DND-41 (cell line): ENCODE measurements around the gene TMEM63C.

Source experiments
- ATAC-seq: fragments of 200-7000 bp; cut with Tn5 transposase; 3 replicates; pipeline ENCODE4 v1.9.1; 2021; ENCODE audit warnings: low read depth; ENCODE audit not compliant: insufficient read depth
- DNase-seq: peaks from one replicate; pipeline ENCODE4 v3.0.0-alpha.2; 2020
- H2AFZ ChIP-seq: 2 replicates; pipeline ENCODE4 v1.6.0; 2012; ENCODE audit warnings: low read depth, low read length
- H3K27ac ChIP-seq: 2 replicates; pipeline ENCODE4 v1.5.1; 2012; ENCODE audit warnings: low read length, inconsistent platforms
- H3K27me3 ChIP-seq: fragments of 200-600 bp; sonication (generic); 2 replicates; pipeline ENCODE4 v1.6.0; 2012; ENCODE audit warnings: low read length, mild to moderate bottlenecking, inconsistent platforms; ENCODE audit not compliant: insufficient read depth, poor library complexity
- H3K36me3 ChIP-seq: 2 replicates; pipeline ENCODE4 v1.5.1; 2012; ENCODE audit warnings: low read length, inconsistent platforms; ENCODE audit not compliant: insufficient read depth
- H3K4me1 ChIP-seq: 2 replicates; pipeline ENCODE4 v1.5.1; 2012; ENCODE audit warnings: mild to moderate bottlenecking, low read length; ENCODE audit not compliant: insufficient read depth
- H3K4me2 ChIP-seq: 2 replicates; pipeline ENCODE4 v1.6.0; 2012; ENCODE audit warnings: mild to moderate bottlenecking, moderate library complexity, low read length, inconsistent platforms; ENCODE audit not compliant: insufficient read depth
- H3K4me3 ChIP-seq, 2 experiments: fragments of 200-600 bp in 1 of 2; shearing (Covaris generic) in 1 of 2; 2 replicates each; pipeline ENCODE4 v1.5.1; 2012 to 2016; ENCODE audit warnings: inconsistent platforms in 2 of 2, low read length in 2 of 2, mild to moderate bottlenecking in 2 of 2, low read depth in 1 of 2, moderate library complexity in 1 of 2
- H3K79me2 ChIP-seq: 2 replicates; pipeline ENCODE4 v1.6.0; 2012; ENCODE audit warnings: low read length, inconsistent platforms; ENCODE audit not compliant: insufficient read depth
- H3K9ac ChIP-seq: 2 replicates; pipeline ENCODE4 v1.6.0; 2012; ENCODE audit warnings: low read depth, mild to moderate bottlenecking, inconsistent platforms, low read length, moderate library complexity
- H3K9me3 ChIP-seq: 2 replicates; pipeline ENCODE4 v1.5.1; 2012; ENCODE audit warnings: low read length, moderate library complexity, mild to moderate bottlenecking, inconsistent platforms; ENCODE audit not compliant: insufficient read depth, severe bottlenecking
- H4K20me1 ChIP-seq: 2 replicates; pipeline ENCODE4 v1.6.0; 2012; ENCODE audit warnings: low read length; ENCODE audit not compliant: insufficient read depth
- EZH2 ChIP-seq: IDR thresholded peaks from 3 replicates; pipeline ENCODE4 v1.6.1; 2012; ENCODE audit warnings: borderline replicate concordance, low read depth, mild to moderate bottlenecking, moderate library complexity, low read length, inconsistent platforms; ENCODE audit not compliant: severe bottlenecking
- TF ChIP-seq, protein P1 (sequence below): IDR thresholded peaks from 2 replicates; pipeline ENCODE4 v1.5.1; 2012; ENCODE audit warnings: borderline replicate concordance, low read length, moderate library complexity, mild to moderate bottlenecking; ENCODE audit not compliant: poor library complexity, severe bottlenecking; ENCODE audit errors: extremely low read depth

The TMEM63C gene

DNA sequence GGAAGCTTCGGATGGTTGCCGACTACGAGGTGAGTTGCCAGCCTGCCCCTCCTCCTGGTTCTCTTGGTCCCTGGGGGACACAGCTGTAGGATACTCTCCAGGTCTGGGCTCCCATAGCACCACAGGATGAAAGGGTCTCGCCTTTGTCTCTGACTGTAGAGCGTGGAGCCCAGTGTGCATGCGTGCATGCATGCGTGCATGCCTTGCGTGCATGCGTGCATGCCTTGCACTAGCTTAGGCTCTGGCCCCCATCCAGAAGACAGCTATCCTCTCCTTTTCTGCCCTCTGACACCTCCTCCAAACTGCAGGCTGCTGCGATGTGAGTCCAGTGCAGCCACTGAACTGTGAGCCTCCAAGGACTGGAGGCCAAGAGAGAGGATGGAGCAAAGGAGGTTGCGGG lies 70.3 kb downstream of the TMEM63C start:
- ATAC-seq: no peak
- no peak for TF ChIP-seq EZH2
- TF ChIP-seq, protein P1, sequence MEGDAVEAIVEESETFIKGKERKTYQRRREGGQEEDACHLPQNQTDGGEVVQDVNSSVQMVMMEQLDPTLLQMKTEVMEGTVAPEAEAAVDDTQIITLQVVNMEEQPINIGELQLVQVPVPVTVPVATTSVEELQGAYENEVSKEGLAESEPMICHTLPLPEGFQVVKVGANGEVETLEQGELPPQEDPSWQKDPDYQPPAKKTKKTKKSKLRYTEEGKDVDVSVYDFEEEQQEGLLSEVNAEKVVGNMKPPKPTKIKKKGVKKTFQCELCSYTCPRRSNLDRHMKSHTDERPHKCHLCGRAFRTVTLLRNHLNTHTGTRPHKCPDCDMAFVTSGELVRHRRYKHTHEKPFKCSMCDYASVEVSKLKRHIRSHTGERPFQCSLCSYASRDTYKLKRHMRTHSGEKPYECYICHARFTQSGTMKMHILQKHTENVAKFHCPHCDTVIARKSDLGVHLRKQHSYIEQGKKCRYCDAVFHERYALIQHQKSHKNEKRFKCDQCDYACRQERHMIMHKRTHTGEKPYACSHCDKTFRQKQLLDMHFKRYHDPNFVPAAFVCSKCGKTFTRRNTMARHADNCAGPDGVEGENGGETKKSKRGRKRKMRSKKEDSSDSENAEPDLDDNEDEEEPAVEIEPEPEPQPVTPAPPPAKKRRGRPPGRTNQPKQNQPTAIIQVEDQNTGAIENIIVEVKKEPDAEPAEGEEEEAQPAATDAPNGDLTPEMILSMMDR: no peak
- Histone ChIP-seq H2AFZ (no peak overlapping the region), H3K36me3 (no peaks in the 10 kb centered on the region), H3K4me1 (no peaks in the 10 kb centered on the region), H3K9ac (no peak overlapping the region), H3K4me3 (no peak overlapping the region), H3K9me3 (no peaks in the 10 kb centered on the region), H3K4me2 (no peak overlapping the region), H3K27ac (no peak overlapping the region), H4K20me1 (no peaks in the 10 kb centered on the region), H3K27me3 (peaks cover 4% of the 10 kb centered on the region), H3K79me2 (no peaks in the 10 kb centered on the region)
- no peak for DNase-seq

DNA sequence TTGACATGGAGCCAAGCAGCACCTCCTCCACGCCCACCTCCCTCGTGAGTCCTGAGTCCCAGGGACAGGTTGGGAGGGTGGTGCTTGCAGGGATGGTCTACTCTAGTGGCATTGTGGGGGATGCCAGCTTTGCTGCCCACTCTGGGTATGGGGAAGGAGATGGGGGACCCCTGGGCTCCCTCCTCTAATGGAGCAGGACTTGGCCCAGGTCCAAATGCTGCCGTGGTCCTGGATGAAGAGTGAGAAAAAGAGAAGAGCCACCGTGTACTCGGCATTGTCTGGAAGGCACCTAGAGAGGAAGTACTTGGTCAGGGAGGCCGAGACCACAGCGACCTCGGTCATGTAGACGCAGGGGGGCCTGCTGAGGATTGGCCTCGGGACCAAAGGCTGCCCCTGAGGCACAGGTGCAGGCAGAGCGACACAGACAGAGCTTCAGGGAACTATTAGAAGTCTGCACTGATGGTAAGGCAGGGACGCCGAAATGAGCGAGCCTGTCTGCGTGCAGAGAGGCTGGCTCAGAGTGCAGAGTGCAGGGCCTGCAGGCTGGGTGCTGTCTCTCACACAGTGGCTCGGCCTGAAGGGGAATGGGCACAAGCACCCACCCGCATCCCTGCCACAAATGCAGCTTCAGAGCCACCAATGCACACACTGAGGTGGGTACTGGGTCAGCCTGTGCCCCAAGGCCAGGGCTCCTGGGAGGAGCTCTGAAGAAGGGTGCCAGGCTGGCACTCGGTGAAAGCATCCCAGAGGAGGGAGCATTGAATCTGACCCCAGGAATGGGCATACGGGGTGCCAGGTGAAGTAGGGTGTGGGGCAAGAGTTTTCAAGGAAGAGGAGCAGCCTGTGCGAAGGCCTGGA lies 72.0 kb downstream of the TMEM63C start:
- H3K4me1 ChIP-seq: no peaks in the 10 kb centered on the region
- no peak overlapping the region for H2AFZ ChIP-seq
- H3K27ac ChIP-seq: no peak overlapping the region
- TF ChIP-seq, protein P1: no peak
- TF ChIP-seq EZH2: no peak
- H3K4me3 ChIP-seq: no peak overlapping the region
- H3K27me3 ChIP-seq: no peaks in the 10 kb centered on the region
- no peaks in the 10 kb centered on the region for H4K20me1 ChIP-seq
- H3K9me3 ChIP-seq: no peaks in the 10 kb centered on the region
- ATAC-seq (no peak), DNase-seq (no peak)
- no peak overlapping the region for H3K4me2 ChIP-seq
- no peaks in the 10 kb centered on the region for H3K36me3 ChIP-seq
- H3K9ac ChIP-seq: no peak overlapping the region
- no peaks in the 10 kb centered on the region for H3K79me2 ChIP-seq

DNA sequence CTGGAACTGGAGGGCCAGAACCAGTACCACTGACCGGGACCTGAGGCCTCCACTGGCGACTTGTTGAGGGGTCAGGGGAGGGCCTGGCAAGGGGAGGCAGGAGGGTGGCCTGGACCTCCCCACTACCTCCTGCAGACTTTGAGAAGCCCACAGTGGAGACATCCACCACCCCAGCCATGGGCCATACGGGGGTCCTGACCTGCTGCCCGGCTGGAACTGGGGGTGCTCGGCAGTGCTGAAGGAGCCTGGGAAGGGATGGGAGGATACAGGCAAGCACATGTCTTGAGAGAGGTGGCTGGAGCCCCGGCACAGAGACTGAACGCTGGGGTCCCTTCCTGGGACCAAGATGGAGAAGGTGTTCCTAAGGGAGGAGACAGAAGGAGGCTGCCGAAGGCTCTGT lies 75.1 kb downstream of the TMEM63C start:
- no peaks in the 10 kb centered on the region for H3K27me3 ChIP-seq
- no peak for TF ChIP-seq EZH2
- TF ChIP-seq, protein P1: no peak
- no peak overlapping the region for H3K4me2 ChIP-seq
- no peaks in the 10 kb centered on the region for H4K20me1 ChIP-seq
- H3K27ac ChIP-seq: no peak overlapping the region
- no peaks in the 10 kb centered on the region for H3K79me2 ChIP-seq
- DNase-seq: no peak
- H3K36me3 ChIP-seq: no peaks in the 10 kb centered on the region
- ATAC-seq: no peak
- H2AFZ ChIP-seq: no peak overlapping the region
- H3K9ac ChIP-seq: no peak overlapping the region
- H3K4me3 ChIP-seq: no peak overlapping the region
- H3K9me3 ChIP-seq: no peaks in the 10 kb centered on the region
- no peaks in the 10 kb centered on the region for H3K4me1 ChIP-seq
